Activated CD4-positive, CD25-positive, alpha-beta regulatory T cell treated with anti-CD3 and anti-CD28 coated beads, Interleukin-2, amount 50 U/mL, for 24 hours (primary cell): Measurements from ENCODE around the gene STOML3.
"Not testable (repeated sequence)": the region's sequence is repeated elsewhere in the genome, so short reads cannot be mapped to it uniquely, and the experiment has no call there.

Experiments
- ATAC-seq, 2 donors: fragments of 150-1000 bp; cut with Tn5 transposase; one replicate each; pipeline ENCODE4 v1.10.0; 2021; ENCODE audit warnings: mild to moderate bottlenecking in 1 of 2, moderate library complexity in 1 of 2

Gene STOML3

GRCh38 chr13:38990693-38991092 lies at the start of gene STOML3:
STOML3 (minus strand) TSS chr13:38990831; CDS start chr13:38990721, 110 bp downstream.
- no peak for ATAC-seq

- ATAC-seq = no peak
Measured at GRCh38 chr13:39040206-39040605, 49.6 kb upstream of the STOML3 start.

DNA sequence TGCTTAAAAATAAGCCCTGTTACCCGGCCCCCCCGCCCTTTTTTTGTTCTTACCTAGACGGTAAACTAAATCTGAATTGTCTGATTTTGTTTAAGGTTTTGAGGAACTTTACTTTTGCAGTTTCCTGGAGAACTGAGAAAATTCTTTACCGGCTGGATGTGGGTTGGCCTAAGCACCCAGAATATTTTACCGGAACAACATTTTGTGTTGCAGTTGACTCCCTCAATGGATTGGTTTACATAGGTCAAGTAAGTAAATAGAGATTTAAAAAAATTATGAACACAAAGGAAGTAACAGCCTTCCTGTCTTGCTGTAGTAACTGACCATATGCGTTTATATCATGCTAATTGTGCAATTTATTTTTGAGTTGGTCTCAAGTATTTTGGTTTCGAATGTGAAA lies 48.4 kb upstream of the STOML3 start:
- ATAC-seq = no peak

- ATAC-seq = peak; percentile 66 to 69
Measured at GRCh38 chr13:39038569-39039030, 48.0 kb upstream of the STOML3 start.

- ATAC-seq = peak; percentile 74
Measured at GRCh38 chr13:39037880-39038568, 47.4 kb upstream of the STOML3 start, which contains the start of the genes NHLRC3 and PROSER1. NHLRC3 (plus strand) TSS chr13:39038456; CDS start chr13:39038640, 184 bp downstream. PROSER1 (minus strand) TSS chr13:39038089; CDS start chr13:39037242, 847 bp downstream.

GRCh38 chr13:39037410-39037879 lies 46.8 kb upstream of the STOML3 start:
- ATAC-seq = peak in 1 of 2 donors; percentile 2

- ATAC-seq = no peak
Measured at GRCh38 chr13:39036212-39036611, 45.6 kb upstream of the STOML3 start.

DNA sequence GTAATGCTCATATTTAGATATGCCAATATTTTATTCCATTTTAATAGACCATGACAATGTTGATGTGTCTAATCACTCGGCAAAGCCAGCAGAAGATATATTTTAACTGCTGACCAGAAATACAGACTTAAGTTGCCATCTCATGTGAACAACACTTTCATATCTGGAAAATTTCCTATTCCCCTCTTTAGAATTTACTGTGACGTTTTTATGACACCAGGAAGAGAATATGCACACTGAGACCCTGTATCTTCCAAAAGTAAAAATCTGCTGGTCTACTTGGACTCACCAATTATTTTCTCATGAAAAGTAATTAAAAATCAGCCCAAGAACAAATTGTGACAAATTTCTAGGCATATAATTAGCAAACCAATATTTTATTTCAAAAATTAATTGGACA lies 45.2 kb upstream of the STOML3 start:
- no peak for ATAC-seq

DNA sequence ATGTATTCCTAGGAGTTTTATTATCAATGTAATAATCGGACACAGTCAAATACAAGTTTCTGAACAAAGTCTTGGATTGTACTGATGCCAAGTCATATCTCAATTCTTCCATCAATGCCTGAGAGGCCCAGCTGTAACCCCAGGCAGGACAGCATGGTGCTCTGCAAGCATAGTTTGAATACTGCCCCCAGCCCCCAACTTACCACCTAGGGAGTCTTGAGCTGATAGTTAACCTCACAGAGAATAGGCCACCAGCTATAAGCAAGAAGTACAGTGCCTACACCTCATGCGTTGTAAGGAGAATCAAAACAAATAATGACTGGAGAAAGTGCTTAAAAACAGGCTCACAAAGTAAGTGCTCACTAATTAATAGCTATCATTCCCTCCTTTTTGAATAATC lies 44.6 kb upstream of the STOML3 start:
- ATAC-seq = no peak

- no peak for ATAC-seq
Measured at GRCh38 chr13:39034085-39034484, 43.5 kb upstream of the STOML3 start.

DNA sequence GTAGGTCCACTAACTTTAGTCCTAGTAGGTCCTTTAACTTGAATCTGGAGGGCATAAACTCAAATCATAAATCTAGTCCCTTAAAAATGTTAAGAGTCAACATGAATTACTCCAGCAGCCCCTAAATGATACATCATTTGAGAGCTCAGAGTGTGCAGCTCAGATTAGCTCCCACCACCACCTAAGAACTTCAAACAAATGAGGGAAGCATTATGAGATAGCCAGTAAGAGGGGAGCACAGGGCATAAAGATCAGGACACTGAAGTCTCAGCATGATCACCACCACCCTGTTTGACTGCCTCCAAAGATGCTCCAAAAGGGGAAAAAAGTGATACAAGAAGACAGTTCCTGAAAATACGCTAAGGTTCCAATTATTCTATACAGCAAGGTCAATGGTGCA lies 41.5 kb upstream of the STOML3 start:
- no peak for ATAC-seq

DNA sequence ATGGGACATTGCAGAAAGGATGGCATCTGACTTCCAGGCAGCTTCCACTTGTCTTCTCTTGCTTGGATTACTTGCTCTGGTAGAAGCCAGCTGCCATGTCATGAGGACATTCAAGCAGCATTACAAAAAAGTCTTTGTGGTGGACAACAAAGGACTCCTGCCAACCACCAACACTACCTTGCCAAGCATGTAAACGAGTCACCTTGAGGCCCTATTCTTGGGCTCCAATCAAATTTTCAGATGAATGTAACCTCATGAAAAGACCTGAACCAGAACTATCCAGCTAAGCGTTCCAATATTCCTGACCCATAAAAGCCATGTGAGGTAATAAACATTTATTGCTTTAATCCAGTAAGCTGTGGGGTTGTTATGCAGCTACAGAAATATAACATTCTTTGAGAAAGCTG lies 34.8 kb upstream of the STOML3 start:
- ATAC-seq = no peak

DNA sequence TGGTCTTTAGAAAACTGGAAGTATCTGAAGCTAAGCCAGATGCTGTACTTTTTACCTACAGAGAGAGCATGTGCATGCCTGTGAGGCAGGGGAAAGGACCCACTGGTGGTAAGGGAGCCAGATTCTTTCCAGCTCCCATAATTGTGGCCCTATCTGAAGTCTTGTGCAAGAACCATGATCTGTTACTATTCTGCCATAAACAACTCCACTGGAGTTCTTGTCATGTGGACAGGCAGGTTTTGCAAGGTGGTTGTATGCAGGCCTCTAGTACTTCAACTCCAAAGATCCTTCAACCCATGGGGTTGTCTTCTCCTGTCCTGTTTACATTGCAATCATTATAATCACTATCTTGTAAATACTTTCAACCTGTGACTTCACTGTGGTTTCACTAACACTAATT lies 33.1 kb upstream of the STOML3 start:
- ATAC-seq = no peak

DNA sequence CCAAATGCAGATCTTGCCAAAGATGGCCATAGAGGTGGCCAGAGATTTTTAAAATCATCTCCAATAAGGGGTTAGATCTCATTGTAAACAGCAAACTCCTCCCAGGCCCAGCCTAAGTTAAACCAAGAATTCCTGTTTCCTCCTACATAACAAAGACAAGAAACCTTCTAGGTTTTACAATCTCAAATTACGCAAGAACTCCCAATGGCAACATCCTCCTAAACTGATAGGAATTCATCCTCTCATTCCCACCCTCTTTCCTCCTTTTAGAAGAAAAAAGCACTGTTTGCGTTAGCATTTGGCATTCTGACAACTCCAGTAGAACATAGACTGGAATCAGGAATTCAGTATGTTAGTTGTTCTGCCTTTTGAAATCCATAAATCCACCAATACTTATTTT lies 32.7 kb upstream of the STOML3 start:
- no peak for ATAC-seq

DNA sequence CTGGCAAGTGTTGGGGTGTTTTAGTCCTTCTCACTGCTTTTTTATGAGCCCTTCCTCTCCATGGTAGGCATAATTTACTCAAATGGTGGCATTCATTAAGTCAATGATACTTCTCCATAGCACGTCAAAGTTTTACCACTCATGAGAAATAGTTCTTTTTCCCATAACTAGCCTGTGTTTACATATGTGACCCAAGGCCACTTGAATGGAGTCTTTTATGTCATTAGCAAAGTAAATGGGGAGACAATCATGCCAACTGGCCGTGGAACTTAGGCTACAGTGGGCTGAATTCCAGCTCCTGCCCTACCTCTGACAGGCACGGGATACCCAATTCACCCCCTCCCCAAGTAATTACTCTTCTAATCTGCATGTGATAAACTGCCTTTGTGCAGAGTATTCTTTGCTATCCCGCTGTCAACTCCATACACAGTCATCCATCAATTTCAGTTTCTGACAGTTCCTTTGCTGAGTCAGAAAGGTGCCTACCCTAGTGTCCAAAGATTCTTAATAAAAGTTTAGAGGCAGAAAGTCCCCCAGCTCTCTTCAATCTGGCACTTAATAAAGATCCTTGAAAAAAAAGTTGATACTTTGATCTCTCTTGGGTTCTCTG lies 30.3 kb upstream of the STOML3 start:
- no peak for ATAC-seq

- peak in 1 of 2 donors; percentile 37 for ATAC-seq
Measured at GRCh38 chr13:39016787-39017186, 26.2 kb upstream of the STOML3 start.

- ATAC-seq = peak; percentile 77 to 92
Measured at GRCh38 chr13:39016087-39016486, 25.5 kb upstream of the STOML3 start.

DNA sequence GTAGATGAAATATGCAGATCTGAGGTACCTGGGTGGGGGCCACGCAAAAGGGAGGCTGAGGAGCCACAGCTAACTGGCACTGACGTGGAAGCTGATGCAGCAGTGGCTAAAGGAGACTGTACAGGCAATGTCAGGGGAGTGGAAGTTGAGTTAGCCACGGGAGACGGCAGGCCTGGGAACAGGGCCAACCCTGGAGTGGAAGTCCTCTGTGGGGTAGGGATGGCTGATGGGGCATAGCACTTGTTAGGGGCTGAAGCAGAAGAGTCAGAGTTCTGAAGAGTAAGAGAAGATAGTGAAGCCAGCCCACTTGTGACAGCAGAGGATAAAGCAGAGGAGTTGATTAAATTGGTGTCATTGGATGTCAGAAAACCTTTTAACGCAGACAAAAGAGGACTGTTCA lies 22.8 kb upstream of the STOML3 start:
- no peak for ATAC-seq

GRCh38 chr13:39012608-39013007 lies 22.0 kb upstream of the STOML3 start:
- no peak for ATAC-seq

DNA sequence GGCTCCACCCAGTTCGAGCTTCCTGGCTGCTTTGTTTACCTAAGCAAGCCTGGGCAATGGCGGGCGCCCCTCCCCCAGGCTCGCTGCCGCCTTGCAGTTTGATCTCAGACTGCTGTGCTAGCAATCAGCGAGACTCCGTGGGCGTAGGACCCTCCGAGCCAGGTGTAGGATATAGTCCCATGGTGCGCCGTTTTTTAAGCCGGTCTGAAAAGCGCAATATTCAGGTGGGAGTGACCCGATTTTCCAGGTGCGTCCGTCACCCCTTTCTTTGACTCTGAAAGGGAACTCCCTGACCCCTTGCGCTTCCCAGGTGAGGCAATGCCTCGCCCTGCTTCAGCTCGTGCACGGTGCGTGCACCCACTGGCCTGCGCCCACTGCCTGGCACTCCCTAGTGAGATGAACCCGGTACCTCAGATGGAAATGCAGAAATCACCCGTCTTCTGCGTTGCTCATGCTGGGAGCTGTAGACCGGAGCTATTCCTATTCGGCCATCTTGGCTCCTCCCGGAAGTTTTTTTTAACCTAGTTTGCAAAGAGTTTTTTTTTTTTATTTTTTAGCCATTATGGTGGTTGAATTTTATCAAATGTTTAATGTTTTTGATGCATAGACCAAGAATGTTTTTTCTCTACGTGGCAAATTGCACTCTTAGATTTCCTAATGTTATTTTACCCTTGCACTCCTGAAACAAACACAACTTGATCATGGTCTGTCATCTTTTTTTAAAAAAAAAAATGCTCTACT lies 15.9 kb upstream of the STOML3 start:
- ATAC-seq = not testable (repeated sequence)

- ATAC-seq = no peak
Measured at GRCh38 chr13:38998739-38999138, 8.1 kb upstream of the STOML3 start.

DNA sequence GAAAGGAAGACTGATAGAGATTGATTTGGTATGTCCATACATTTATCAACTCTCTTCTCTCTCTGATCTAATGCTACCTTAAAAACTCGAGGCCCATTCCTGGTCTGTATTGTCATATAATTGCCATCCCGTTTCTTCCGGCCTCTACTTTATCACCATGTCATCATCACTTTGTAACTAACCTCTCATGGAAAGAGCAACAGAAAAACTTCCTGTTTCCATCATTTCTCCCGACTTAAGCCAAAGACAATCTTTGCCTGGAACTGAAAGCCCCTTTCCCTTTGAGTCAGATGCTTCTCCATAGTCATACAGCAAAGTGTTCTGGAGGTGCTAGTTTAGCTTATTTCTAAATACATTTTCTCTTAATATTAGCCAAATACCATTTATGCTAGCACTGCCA lies 2.8 kb upstream of the STOML3 start:
- no peak for ATAC-seq

DNA sequence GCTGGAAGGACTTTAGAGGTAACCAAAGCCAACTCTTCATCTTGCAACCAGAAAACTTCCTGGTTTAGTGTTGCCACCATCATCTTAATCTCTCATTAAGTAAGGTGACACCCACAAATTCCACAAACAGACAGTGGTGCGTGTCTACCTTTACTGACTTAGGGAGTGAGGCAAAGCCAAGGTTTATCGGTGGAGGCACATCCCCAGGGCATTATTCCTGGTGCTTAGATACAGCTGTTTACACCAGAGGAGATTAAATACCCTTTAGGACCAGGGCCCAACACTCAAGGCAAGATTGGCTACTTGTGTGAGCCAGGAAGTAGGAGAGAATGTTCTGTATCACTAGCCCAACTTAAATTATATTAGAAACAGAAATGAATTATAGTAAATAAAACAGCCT lies 9.5 kb downstream of the STOML3 start:
- no peak for ATAC-seq

DNA sequence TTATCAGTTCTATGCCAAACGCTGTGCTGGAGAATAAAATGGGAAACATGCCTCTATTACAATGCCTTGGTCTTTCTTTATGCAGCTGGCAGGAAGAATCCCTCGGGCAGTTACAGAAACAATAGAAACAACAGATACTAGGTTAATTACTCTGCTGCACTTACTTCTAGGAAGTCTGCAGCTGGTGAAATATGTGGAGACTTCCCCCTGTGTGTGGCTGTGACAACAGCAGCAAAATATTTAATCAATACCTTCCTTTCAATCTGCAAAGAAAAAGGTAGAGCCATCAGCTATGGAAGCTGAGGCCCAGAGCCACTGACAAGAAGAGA lies 9.9 kb downstream of the STOML3 start:
- ATAC-seq = no peak
